H1 (cell line): ENCODE data around the gene TFB2M. TPM values are rescaled to one million over a fixed set of nuclear protein-coding genes. Genes with fewer than 3 reads are reported as not detected.

Experiments
- CTCF ChIA-PET: fragments of 300-600 bp; sonication (Branson Sonifier 250); formaldehyde crosslinking; loops from one replicate; lab custom pipeline; 2021; ENCODE audit not compliant: partially characterized antibody; lab: Charles Lee
- POLR2A ChIA-PET: fragments of 300-600 bp; sonication (Branson Sonifier 250); formaldehyde crosslinking; loops from one replicate; lab custom pipeline; 2021; ENCODE audit warnings: inconsistent platforms; ENCODE audit not compliant: partially characterized antibody; lab: Charles Lee
- DNase-seq, 2 experiments: peaks; one replicate each; pipeline versions ENCODE4 v3.0.0 to v3.0.0-alpha.2; 2010 to 2022; ENCODE audit warnings: low spot score in 2 of 2, low read depth in 1 of 2, mixed read lengths in 1 of 2
- FAIRE-seq: peaks from 2 replicates; lab custom pipeline; 2011; peaks lifted over from hg19 to GRCh38; lab: Jason Lieb, UNC
- H2AFZ ChIP-seq: 2 replicates; pipeline ENCODE4 v1.8.1; 2012; ENCODE audit warnings: low read length, inconsistent platforms
- H2AK5ac ChIP-seq: 2 replicates; pipeline ENCODE4 v1.6.1; 2013; ENCODE audit warnings: low read depth, low read length
- H2BK120ac ChIP-seq: replicated peaks from 2 replicates; pipeline ENCODE3; 2013; ENCODE audit warnings: low read depth, low read length, inconsistent platforms
- H2BK12ac ChIP-seq: 2 replicates; pipeline ENCODE4 v1.6.1; 2013; ENCODE audit warnings: low read depth, low read length
- H2BK15ac ChIP-seq: 2 replicates; pipeline ENCODE4 v1.6.1; 2013; ENCODE audit warnings: low read length
- H2BK20ac ChIP-seq: 2 replicates; pipeline ENCODE4 v1.6.1; 2013; ENCODE audit warnings: low read length
- H2BK5ac ChIP-seq: 2 replicates; pipeline ENCODE4 v1.6.1; 2013; ENCODE audit warnings: low read depth, low read length
- H3K14ac ChIP-seq: 2 replicates; pipeline ENCODE4 v1.6.1; 2013; ENCODE audit warnings: inconsistent platforms; ENCODE audit not compliant: insufficient read length
- H3K18ac ChIP-seq: 2 replicates; pipeline ENCODE4 v1.6.1; 2013; ENCODE audit warnings: low read length; ENCODE audit errors: extremely low read depth
- H3K23ac ChIP-seq: 2 replicates; pipeline ENCODE4 v1.6.1; 2013; ENCODE audit warnings: inconsistent platforms; ENCODE audit not compliant: insufficient read length
- H3K23me2 ChIP-seq: 2 replicates; pipeline ENCODE4 v1.6.1; 2013; ENCODE audit warnings: low read depth, low read length
- H3K27ac ChIP-seq: 2 replicates; pipeline ENCODE4 v1.6.1; 2011; ENCODE audit warnings: low read depth, low read length, inconsistent platforms
- H3K27me3 ChIP-seq, 4 experiments: replicated peaks in 1 of 4; 1 replicate in 1 of 4; 2 replicates in 3 of 4; pipeline versions ENCODE4 v1.6.1 to v1.8.1; 2011 to 2013; ENCODE audit warnings: low read length in 3 of 4, mild to moderate bottlenecking in 3 of 4, inconsistent platforms in 2 of 4, mixed read lengths in 2 of 4, moderate library complexity in 1 of 4; ENCODE audit not compliant: control insufficient read depth in 3 of 4, insufficient read depth in 3 of 4; ENCODE audit errors: extremely low read depth in 1 of 4
- H3K36me3 ChIP-seq, 4 experiments: 2 replicates each; pipeline versions ENCODE4 v1.6.1 to v1.8.1; 2011 to 2013; ENCODE audit warnings: mild to moderate bottlenecking in 4 of 4, low read length in 3 of 4, moderate library complexity in 2 of 4, control low read depth in 1 of 4, inconsistent platforms in 1 of 4; ENCODE audit not compliant: insufficient read depth in 4 of 4, control insufficient read depth in 2 of 4
- H3K4ac ChIP-seq: replicated peaks from 2 replicates; pipeline ENCODE3; 2013; ENCODE audit warnings: low read length, low read depth, mixed read lengths, inconsistent platforms; ENCODE audit not compliant: insufficient read length
- H3K4me1 ChIP-seq, 4 experiments: replicated peaks in 1 of 4; 1 replicate in 1 of 4; 2 replicates in 3 of 4; pipeline versions ENCODE4 v1.6.1 to v1.8.1; 2011 to 2013; ENCODE audit warnings: low read length in 3 of 4, inconsistent platforms in 2 of 4, mixed read lengths in 1 of 4; ENCODE audit not compliant: insufficient read depth in 4 of 4, control insufficient read depth in 3 of 4
- H3K4me2 ChIP-seq, 2 experiments: 2 replicates each; pipeline versions ENCODE4 v1.6.1 to v1.8.1; 2011 to 2013; ENCODE audit warnings: low read depth in 2 of 2, low read length in 2 of 2, control low read depth in 1 of 2, inconsistent platforms in 1 of 2, mild to moderate bottlenecking in 1 of 2; ENCODE audit not compliant: insufficient read depth in 1 of 2
- H3K4me3 ChIP-seq, 4 experiments: fragments of 200-600, 300-600 bp in 1 of 4; sonication (generic), shearing (Covaris generic), sonication (Bioruptor Twin) in 1 of 4; 2 replicates each; pipeline versions ENCODE4 v1.5.1 to v1.8.1; 2011 to 2016; ENCODE audit warnings: low read length in 4 of 4, low read depth in 3 of 4, control low read depth in 2 of 4, inconsistent platforms in 2 of 4, mild to moderate bottlenecking in 2 of 4, mixed read lengths in 1 of 4, moderate library complexity in 1 of 4; ENCODE audit not compliant: insufficient read depth in 2 of 4; ENCODE audit errors: extremely low read depth in 1 of 4
- H3K56ac ChIP-seq: replicated peaks from 2 replicates; pipeline ENCODE3; 2013; ENCODE audit warnings: low read depth, mild to moderate bottlenecking, mixed read lengths, low read length, inconsistent platforms; ENCODE audit not compliant: insufficient read length
- H3K79me1 ChIP-seq: 2 replicates; pipeline ENCODE4 v1.6.1; 2013; ENCODE audit warnings: low read depth, low read length, control low read depth
- H3K79me2 ChIP-seq, 2 experiments: 2 replicates each; pipeline versions ENCODE4 v1.6.1 to v1.8.1; 2012 to 2013; ENCODE audit warnings: low read length in 2 of 2, mild to moderate bottlenecking in 2 of 2, inconsistent platforms in 1 of 2; ENCODE audit not compliant: insufficient read depth in 2 of 2, control insufficient read depth in 1 of 2
- H3K9ac ChIP-seq, 4 experiments: replicated peaks in 1 of 4; 1 replicate in 1 of 4; 2 replicates in 3 of 4; pipeline versions ENCODE4 v1.6.1 to v1.8.1; 2011 to 2013; ENCODE audit warnings: low read depth in 3 of 4, low read length in 3 of 4, control low read depth in 2 of 4, mild to moderate bottlenecking in 2 of 4, moderate library complexity in 2 of 4, inconsistent platforms in 1 of 4; ENCODE audit errors: extremely low read depth in 1 of 4
- H3K9me3 ChIP-seq, 2 experiments: 2 replicates each; pipeline versions ENCODE4 v1.6.1 to v1.8.1; 2012 to 2013; ENCODE audit warnings: mild to moderate bottlenecking in 2 of 2, moderate library complexity in 2 of 2, control low read depth in 1 of 2, inconsistent platforms in 1 of 2, low read depth in 1 of 2, low read length in 1 of 2, mixed read lengths in 1 of 2; ENCODE audit not compliant: insufficient read depth in 2 of 2
- H4K20me1 ChIP-seq, 2 experiments: replicated peaks in 1 of 2; 2 replicates each; pipeline versions ENCODE3 to v1.8.1; 2011 to 2013; ENCODE audit warnings: inconsistent platforms in 2 of 2, low read length in 2 of 2, mild to moderate bottlenecking in 1 of 2; ENCODE audit not compliant: insufficient read depth in 2 of 2, control insufficient read depth in 1 of 2
- H4K5ac ChIP-seq: 2 replicates; pipeline ENCODE4 v1.6.1; 2013; ENCODE audit warnings: low read length, low read depth, mixed read lengths, inconsistent platforms; ENCODE audit not compliant: insufficient read length
- H4K8ac ChIP-seq: 2 replicates; pipeline ENCODE4 v1.8.0; 2013; ENCODE audit warnings: mild to moderate bottlenecking, moderate library complexity, low read length, inconsistent platforms; ENCODE audit not compliant: insufficient read depth; ENCODE audit errors: extremely low read depth
- H4K91ac ChIP-seq: replicated peaks from 2 replicates; pipeline ENCODE3; 2013; ENCODE audit warnings: low read length, mixed read lengths, inconsistent platforms; ENCODE audit not compliant: insufficient read length
- ASH2L ChIP-seq: fragments of 200-600, 300-600 bp; sonication (generic); IDR thresholded peaks from one replicate; pipeline ENCODE4 v1.7.1; 2017; ENCODE audit warnings: low read length
- BACH1 ChIP-seq: IDR thresholded peaks from 2 replicates; pipeline ENCODE4 v1.6.1; 2012; ENCODE audit warnings: low read length, improper control_type of control experiment
- BRCA1 ChIP-seq: IDR thresholded peaks from 2 replicates; pipeline ENCODE4 v1.6.1; 2012; ENCODE audit warnings: low read depth, low read length, improper control_type of control experiment
- CHD2 ChIP-seq: IDR thresholded peaks from 2 replicates; pipeline ENCODE4 v1.6.1; 2012; ENCODE audit warnings: low read length, improper control_type of control experiment
- CREB1 ChIP-seq: IDR thresholded peaks from 2 replicates; pipeline ENCODE4 v1.6.1; 2012; ENCODE audit warnings: inconsistent platforms
- EP300 ChIP-seq, 2 experiments: IDR thresholded peaks; 1 replicate in 1 of 2; 2 replicates in 1 of 2; pipeline ENCODE4 v1.6.1; 2011 to 2012; ENCODE audit warnings: low read depth in 2 of 2, low read length in 2 of 2, mild to moderate bottlenecking in 2 of 2, borderline replicate concordance in 1 of 2, inconsistent platforms in 1 of 2, moderate library complexity in 1 of 2
- HDAC2 ChIP-seq, 2 experiments: fragments of 300-600 bp in 1 of 2; sonication (generic) in 1 of 2; IDR thresholded peaks; 2 replicates each; pipeline ENCODE4 v1.6.1; 2011 to 2012; ENCODE audit warnings: low read depth in 2 of 2, low read length in 2 of 2, mild to moderate bottlenecking in 2 of 2, moderate library complexity in 2 of 2, borderline replicate concordance in 1 of 2, inconsistent platforms in 1 of 2
- KDM4A ChIP-seq: IDR thresholded peaks from one replicate; pipeline ENCODE4 v1.7.1; 2012; ENCODE audit warnings: low read depth, mild to moderate bottlenecking, moderate library complexity, low read length, inconsistent platforms; ENCODE audit not compliant: severe bottlenecking
- NANOG ChIP-seq: IDR thresholded peaks from 2 replicates; pipeline ENCODE4 v1.6.1; 2011; ENCODE audit warnings: low read length, low read depth, mild to moderate bottlenecking, inconsistent platforms; ENCODE audit not compliant: insufficient read depth, poor library complexity, severe bottlenecking
- POU5F1 ChIP-seq: IDR thresholded peaks from 2 replicates; pipeline ENCODE4 v1.6.1; 2011; ENCODE audit warnings: low read depth, mild to moderate bottlenecking, low read length, moderate library complexity
- RFX5 ChIP-seq: IDR thresholded peaks from 2 replicates; pipeline ENCODE4 v1.6.1; 2011; ENCODE audit warnings: low read depth, low read length, improper control_type of control experiment, borderline replicate concordance
- TEAD4 ChIP-seq: IDR thresholded peaks from 2 replicates; pipeline ENCODE4 v1.6.1; 2012; ENCODE audit warnings: low read depth, low read length, inconsistent platforms, mixed read lengths
- WGBS, 2 experiments: shearing (Covaris generic) in 1 of 2; methylation state at CpG; one replicate each; pipeline versions ENCODE4 v1.1.6 to v1.1.7; 2013 to 2015; ENCODE audit warnings: low lambda C conversion rate in 2 of 2, mixed read lengths in 2 of 2, inconsistent platforms in 1 of 2, low coverage in 1 of 2, missing lambda C conversion rate in 1 of 2; ENCODE audit not compliant: insufficient replicate concordance in 2 of 2, insufficient coverage in 1 of 2, insufficient read length in 1 of 2; ENCODE audit errors: extremely low coverage in 1 of 2, missing lambda C conversion rate in 1 of 2; 5-methylcytosine and 5-hydroxymethylcytosine counted together
- polyA plus RNA-seq, 7 experiments: library from polyadenylated mRNA; depleted of rRNA in 3 of 7; stranded (reverse) in 5 of 7; unstranded in 2 of 7; fragments of >200 nt in 5 of 7; fragments of 200-250 nt in 2 of 7; gene quantifications; 1 replicate in 5 of 7; 2 replicates in 1 of 7; 4 replicates in 1 of 7; pipeline versions ENCODE4 v1.2.1 to v1.2.3, GENCODE V29; 2011 to 2013; ENCODE audit warnings: missing spikeins in 2 of 7, mixed read lengths in 2 of 7
- total RNA-seq: library from RNA; stranded (reverse); fragmentation: NEBNext Ultra II Directional; extraction: Animal tissue kit (Norgen Biotek cat#: 25700); gene quantifications from 2 replicates; pipeline ENCODE4 v1.2.1, GENCODE V29; 2021
- TF ChIP-seq, protein P1 (sequence below): IDR thresholded peaks from 2 replicates; pipeline ENCODE4 v1.6.1; 2012; ENCODE audit warnings: inconsistent platforms

Gene TFB2M
- total and polyA plus RNA-seq, 2 of the 8 experiments (the other 6 are each of a cell fraction or from before 2014, with no cell fraction given): 10.4 to 22.0 TPM

GRCh38 chr1:246599315-246599714 is 33.3 kb upstream of the TFB2M start:
- Histone ChIP-seq H3K23me2 (no peaks in the 10 kb centered on the region), H2BK20ac (no peak overlapping the region), H4K20me1 (peaks cover 1 to 2% of the 10 kb centered on the region in 2 experiments), H2BK5ac (no peak overlapping the region), H3K9me3 (no peaks in the 10 kb centered on the region), H3K9ac (no peak overlapping the region), H2BK15ac (no peak overlapping the region), H3K36me3 (no peaks in the 10 kb centered on the region), H3K56ac (no peak overlapping the region), H4K91ac (no peak overlapping the region), H2BK12ac (no peak overlapping the region), H3K18ac (no peak overlapping the region), H3K4me3 (no peak overlapping the region), H4K5ac (no peak overlapping the region), H4K8ac (no peak overlapping the region), H2BK120ac (no peak overlapping the region), H3K27me3 (no peaks in the 10 kb centered on the region), H3K4me2 (no peak overlapping the region), H3K27ac (no peak overlapping the region), H3K23ac (no peak overlapping the region), H2AFZ (no peak overlapping the region), H3K79me1 (no peaks in the 10 kb centered on the region; the same call in 1 of the 2 replicates), H2AK5ac (no peak overlapping the region), H3K4ac (no peak overlapping the region), H3K4me1 (no peaks in the 10 kb centered on the region), H3K14ac (no peak overlapping the region), H3K79me2 (0 out of 4 replicates have a peak, but pooled peaks cover 0 to 3% of the 10 kb centered on the region in 2 experiments)
- no peak for FAIRE-seq
- ChIA-PET CTCF (interaction anchor here (0.7 to 2.1 kb wide), 6 partner anchors 8 to 150 kb away, joined by 3 to 6 read pairs (median 4); partner anchors contain the start of genes CNST and TFB2M), POLR2A (interaction anchor here (0.6 kb wide), 1 partner anchor 25 kb away, joined by 3 read pairs; no protein-coding TSS in a partner anchor)
- DNase-seq: no peak
- WGBS, 2 experiments: 84% methylated on average over 4 of the region's 4 CpGs; no CpG with 5 or more reads in 1 of the 2 experiments
- TF ChIP-seq POU5F1 (no peak), TEAD4 (no peak), BRCA1 (no peak), CREB1 (no peak), KDM4A (no peak), ASH2L (no peak), EP300 (IDR thresholded peaks at IDR 0.05; ENCODE audit: borderline replicate concordance in 1 of 2, low read depth in 2 of 2, low read length in 2 of 2) (no peak), NANOG (no peak), BACH1 (no peak), RFX5 (no peak), CHD2 (no peak), HDAC2 (IDR thresholded peaks at IDR 0.05; ENCODE audit: borderline replicate concordance in 1 of 2, low read depth in 2 of 2, low read length in 2 of 2) (no peak)
- TF ChIP-seq, protein P1, sequence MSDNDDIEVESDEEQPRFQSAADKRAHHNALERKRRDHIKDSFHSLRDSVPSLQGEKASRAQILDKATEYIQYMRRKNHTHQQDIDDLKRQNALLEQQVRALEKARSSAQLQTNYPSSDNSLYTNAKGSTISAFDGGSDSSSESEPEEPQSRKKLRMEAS: no peak
